HG03139 (cell line): Measurements from ENCODE around the gene OR2T29.
"Not testable (repeated sequence)": the region's sequence is repeated elsewhere in the genome, so short reads cannot be mapped to it uniquely, and the experiment has no call there.

ENCODE experiments used
- ATAC-seq: cut with Tn5 transposase; IDR thresholded peaks from one replicate; pipeline ENCODE4 v1.9.1; 2021; ENCODE audit not compliant: unreplicated experiment

The OR2T29 gene

GRCh38 chr1:248521856-248522255 is 40.7 kb downstream of the OR2T29 start:
- ATAC-seq = no peak

DNA sequence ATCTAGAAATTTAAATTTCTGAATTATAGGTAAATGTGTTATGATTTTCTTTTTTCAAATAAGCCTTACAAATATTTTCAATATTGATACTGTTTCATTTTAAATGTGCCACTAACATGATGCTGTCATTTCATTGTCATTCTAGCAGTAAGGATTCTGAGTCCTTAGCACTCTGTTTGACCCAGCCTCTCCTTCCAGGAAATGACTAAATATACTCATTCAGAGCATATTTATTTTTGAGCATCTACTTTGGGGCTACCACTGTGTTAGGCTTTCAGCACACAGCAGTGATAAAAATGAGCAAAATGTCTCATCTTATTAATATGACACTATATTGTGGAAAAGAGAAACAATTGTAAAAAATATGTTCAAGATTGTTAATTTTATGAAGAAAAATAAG is 52.4 kb downstream of the OR2T29 start:
- ATAC-seq = not testable (repeated sequence)

DNA sequence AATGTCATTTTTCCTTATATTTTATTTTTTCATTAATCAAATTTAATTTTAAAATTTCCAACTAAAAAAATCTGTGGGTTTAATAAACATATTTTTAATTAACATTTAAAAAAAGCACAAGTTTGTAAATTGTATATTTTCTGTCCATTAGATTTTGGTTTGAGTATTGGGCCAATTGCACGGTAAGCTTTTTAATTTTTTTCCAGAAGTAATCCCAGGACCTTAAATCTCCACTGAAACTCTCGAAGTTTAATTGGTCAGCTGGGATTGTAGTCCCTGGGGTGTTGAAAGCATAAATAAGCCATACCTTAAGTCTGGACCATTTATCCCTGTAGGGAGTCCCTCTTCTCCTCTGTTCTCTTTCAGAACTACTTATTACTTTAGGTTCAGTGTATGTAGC is 54.8 kb downstream of the OR2T29 start, which contains the start of gene OR2G6:
OR2G6 (plus strand) TSS at position 301 of the 400 bp plus-strand sequence. CDS start 13,574 bp downstream, outside the sequence.
- ATAC-seq = not testable (repeated sequence)
